B cell (primary cell): ENCODE data around the gene GDAP1L1. TPM values are rescaled to one million over a fixed set of nuclear protein-coding genes. Genes with fewer than 3 reads are reported as not detected.

Experiments used
- ATAC-seq: fragments of 200-7000 bp; cut with Tn5 transposase; one replicate; pipeline ENCODE4 v1.10.0; 2021; ENCODE audit warnings: low read depth, mild to moderate bottlenecking, moderate number of reproducible peaks, moderate library complexity
- CTCF ChIA-PET: fragments of 350-600 bp; sonication (Branson Sonifier 250); formaldehyde crosslinking; loops from one replicate; lab custom pipeline; 2021; ENCODE audit warnings: antibody characterized with exemption, inconsistent platforms; lab: Charles Lee
- POLR2A ChIA-PET: fragments of 350-600 bp; sonication (Branson Sonifier 250); formaldehyde crosslinking; loops from one replicate; lab custom pipeline; 2021; ENCODE audit warnings: antibody characterized with exemption; lab: Charles Lee
- DNase-seq: peaks from one replicate; pipeline ENCODE4 v3.0.0; 2013
- H2AFZ ChIP-seq: 2 replicates; pipeline ENCODE4 v1.6.1; 2012; ENCODE audit warnings: mild to moderate bottlenecking, low read depth, low read length; ENCODE audit not compliant: insufficient read depth, poor library complexity, severe bottlenecking
- H3K27ac ChIP-seq, 2 donors: 1 replicate in 1 of 2; 2 replicates in 1 of 2; pipeline ENCODE4 v1.5.1; 2012 to 2013; ENCODE audit warnings: low read length in 2 of 2, mild to moderate bottlenecking in 2 of 2, moderate library complexity in 1 of 2
- H3K27me3 ChIP-seq, 4 experiments: fragments of 200-600 bp in 1 of 4; sonication (generic) in 1 of 4; replicated peaks in 1 of 4; 1 replicate in 2 of 4; 2 replicates in 2 of 4; pipeline versions ENCODE4 v1.6.1 to v1.7.0; 2013 to 2016; ENCODE audit warnings: low read length in 3 of 4, mild to moderate bottlenecking in 2 of 4, mixed read lengths in 1 of 4, moderate library complexity in 1 of 4; ENCODE audit not compliant: insufficient read depth in 4 of 4, control insufficient read depth in 3 of 4; ENCODE audit errors: control extremely low read depth in 1 of 4
- H3K36me3 ChIP-seq, 2 experiments: replicated peaks in 1 of 2; 1 replicate in 1 of 2; 2 replicates in 1 of 2; pipeline versions ENCODE4 v1.6.1 to v1.7.1; 2013; ENCODE audit warnings: low read length in 1 of 2; ENCODE audit not compliant: insufficient read depth in 2 of 2, control insufficient read depth in 1 of 2; ENCODE audit errors: control extremely low read depth in 1 of 2, extremely low read depth in 1 of 2
- H3K4me1 ChIP-seq, 2 donors: fragments of 200-600 bp in 1 of 2; sonication (generic) in 1 of 2; 1 replicate in 1 of 2; 2 replicates in 1 of 2; pipeline versions ENCODE4 v1.5.1 to v1.6.1; 2013 to 2017; ENCODE audit warnings: low read length in 2 of 2; ENCODE audit not compliant: control insufficient read depth in 2 of 2, insufficient read depth in 2 of 2
- H3K4me2 ChIP-seq: replicated peaks from 2 replicates; pipeline ENCODE3; 2012; ENCODE audit warnings: mild to moderate bottlenecking, low read depth, low read length; ENCODE audit not compliant: poor library complexity, severe bottlenecking
- H3K4me3 ChIP-seq, 5 experiments: fragments of 200-600 bp in 1 of 5; sonication (generic) in 1 of 5; 1 replicate in 3 of 5; 2 replicates in 2 of 5; pipeline versions ENCODE4 v1.5.1 to v1.7.0; 2011 to 2016; ENCODE audit warnings: low read length in 4 of 5, mild to moderate bottlenecking in 4 of 5, low read depth in 2 of 5, control low read depth in 1 of 5, moderate library complexity in 1 of 5; ENCODE audit not compliant: insufficient read depth in 1 of 5; ENCODE audit errors: control extremely low read depth in 1 of 5, extremely low read depth in 1 of 5
- H3K79me2 ChIP-seq: fragments of 200-600 bp; sonication (generic); one replicate; pipeline ENCODE4 v1.6.0; 2016; ENCODE audit warnings: low read length; ENCODE audit not compliant: control insufficient read depth, insufficient read depth
- H3K9ac ChIP-seq: fragments of 200-600 bp; sonication (generic); 2 replicates; pipeline ENCODE4 v1.6.1; 2017; ENCODE audit warnings: mild to moderate bottlenecking, low read length, moderate library complexity
- H3K9me3 ChIP-seq, 3 donors: one replicate each; pipeline versions ENCODE4 v1.6.1 to v1.7.1; 2013; ENCODE audit warnings: low read length in 2 of 3; ENCODE audit not compliant: control insufficient read depth in 2 of 3, insufficient read depth in 1 of 3; ENCODE audit errors: control extremely low read depth in 1 of 3
- H4K20me1 ChIP-seq: 2 replicates; pipeline ENCODE4 v1.6.0; 2012; ENCODE audit warnings: mild to moderate bottlenecking, low read length; ENCODE audit not compliant: insufficient read depth, control insufficient read depth, poor library complexity, severe bottlenecking
- H3K27ac Mint-ChIP-seq: one replicate; pipeline ENCODE4 v1.8.0; 2021; ENCODE audit warnings: mixed read lengths
- H3K27me3 Mint-ChIP-seq: one replicate; pipeline ENCODE4 v1.8.0; 2021; ENCODE audit warnings: mixed read lengths
- H3K4me1 Mint-ChIP-seq: one replicate; pipeline ENCODE4 v1.8.0; 2021; ENCODE audit warnings: mixed read lengths
- H3K4me3 Mint-ChIP-seq: one replicate; pipeline ENCODE4 v1.8.0; 2021; ENCODE audit warnings: mixed read lengths
- H3K9me3 Mint-ChIP-seq: one replicate; pipeline ENCODE4 v1.8.0; 2022; ENCODE audit warnings: mixed read lengths; ENCODE audit not compliant: insufficient read depth
- CTCF ChIP-seq: fragments of 200-600 bp; IDR thresholded peaks from one replicate; pipeline ENCODE4 v1.8.0; 2022; ENCODE audit warnings: antibody characterized with exemption, mild to moderate bottlenecking
- EZH2 ChIP-seq: IDR thresholded peaks from 2 replicates; pipeline ENCODE4 v1.6.1; 2012; ENCODE audit warnings: borderline replicate concordance, low read depth, mild to moderate bottlenecking, moderate library complexity, low read length; ENCODE audit not compliant: insufficient read depth, poor library complexity, severe bottlenecking
- WGBS: methylation state at CpG from one replicate; pipeline ENCODE4 v1.1.5; 2013; ENCODE audit warnings: missing lambda C conversion rate; ENCODE audit not compliant: insufficient coverage; 5-methylcytosine and 5-hydroxymethylcytosine counted together
- intact Hi-C: fragments of 100-400 bp; cut with micrococcal nuclease; formaldehyde crosslinking; loops from one replicate; pipeline ENCODE4 v1.10.0; 2022
- polyA plus RNA-seq: library from polyadenylated mRNA; depleted of rRNA; stranded (reverse); fragments of >200 nt; gene quantifications from 2 replicates; pipeline ENCODE4 v1.2.3, GENCODE V29; 2012
- total RNA-seq, 2 donors: library from RNA; stranded (reverse); fragments of 120-200 nt in 1 of 2; gene quantifications; 1 replicate in 1 of 2; 2 replicates in 1 of 2; pipeline versions ENCODE4 v1.2.3 to v1.2.4, GENCODE V29; 2013 to 2022

The GDAP1L1 gene
- total and polyA plus RNA-seq, 2 donors (not counting 1 experiment from before 2014, with no cell fraction given): not detected

- no peak overlapping the region for H3K27ac ChIP-seq
- TF ChIP-seq CTCF: no peak
- no peak for TF ChIP-seq EZH2
- Mint-ChIP-seq H3K4me1 (peaks cover 9% of the 10 kb centered on the region), H3K27me3 (no peaks in the 10 kb centered on the region), H3K4me3 (no peak overlapping the region), H3K27ac (no peak overlapping the region), H3K9me3 (no peaks in the 10 kb centered on the region)
- H3K79me2 ChIP-seq: no peaks in the 10 kb centered on the region
- 100% methylated on average over 1 of the region's 5 CpGs for WGBS
- H3K9me3 ChIP-seq: no peaks in the 10 kb centered on the region
- intact Hi-C loops: no loop called here
- ChIA-PET POLR2A (no interaction called here), CTCF (interaction anchor here (2.0 to 3.5 kb wide), 2 partner anchors 8 to 88 kb away, joined by 7 to 16 read pairs; partner anchors contain the start of gene FITM2)
- no peak for ATAC-seq
- H3K27me3 ChIP-seq: no peaks in the 10 kb centered on the region
- no peaks in the 10 kb centered on the region for H4K20me1 ChIP-seq
- no peak overlapping the region for H3K4me3 ChIP-seq
- H2AFZ ChIP-seq: no peak overlapping the region
- no peak overlapping the region for H3K4me2 ChIP-seq
- H3K4me1 ChIP-seq: peaks cover 4 to 6% of the 10 kb centered on the region in 2 donors
- peaks cover 0 to 4% of the 10 kb centered on the region in 2 experiments for H3K36me3 ChIP-seq
- no peak for DNase-seq
- H3K9ac ChIP-seq: no peak overlapping the region
Observed at GRCh38 chr20:44223721-44224120, 23.4 kb upstream of the GDAP1L1 start.

GRCh38 chr20:44224637-44225036 lies 22.5 kb upstream of the GDAP1L1 start:
- CTCF ChIA-PET: interaction anchor here (0.9 to 3.5 kb wide), 3 partner anchors 9 to 87 kb away, joined by 3 to 16 read pairs (median 7); partner anchors contain the start of gene FITM2
- H3K79me2 ChIP-seq: no peaks in the 10 kb centered on the region
- Mint-ChIP-seq H3K27ac (no peak overlapping the region), H3K9me3 (no peaks in the 10 kb centered on the region), H3K27me3 (no peaks in the 10 kb centered on the region), H3K4me1 (peaks cover 1% of the 10 kb centered on the region), H3K4me3 (no peak overlapping the region)
- ATAC-seq (no peak), DNase-seq (no peak)
- no peaks in the 10 kb centered on the region for H3K27me3 ChIP-seq
- POLR2A ChIA-PET: no interaction called here
- no peaks in the 10 kb centered on the region for H4K20me1 ChIP-seq
- no peak overlapping the region for H3K4me3 ChIP-seq
- H3K36me3 ChIP-seq: peaks cover 0 to 4% of the 10 kb centered on the region in 2 experiments
- 92% methylated on average over 5 of the region's 5 CpGs for WGBS
- no peak overlapping the region for H3K4me2 ChIP-seq
- H3K27ac ChIP-seq: no peak overlapping the region
- TF ChIP-seq CTCF (no peak), EZH2 (no peak)
- intact Hi-C loops: no loop called here
- H3K4me1 ChIP-seq: no peaks in the 10 kb centered on the region
- no peak overlapping the region for H2AFZ ChIP-seq
- no peaks in the 10 kb centered on the region for H3K9me3 ChIP-seq
- H3K9ac ChIP-seq: no peak overlapping the region
